HepG2 (cell line): ENCODE data around the gene ATAD2B. TPM values are rescaled to one million over a fixed set of nuclear protein-coding genes. Genes with fewer than 3 reads are reported as not detected.

ENCODE experiments used
- ARID5B ChIP-seq: IDR thresholded peaks from 2 replicates; pipeline ENCODE4 v1.4.0; 2020; ENCODE audit warnings: mild to moderate bottlenecking, missing genetic modification reagents
- DPF2 ChIP-seq: sonication (generic); formaldehyde crosslinking; IDR thresholded peaks from 2 replicates; pipeline ENCODE4 v1.4.0; 2020; ENCODE audit warnings: mild to moderate bottlenecking, low read depth, missing genetic modification reagents, borderline replicate concordance
- ISL2 ChIP-seq: sonication (generic); formaldehyde crosslinking; IDR thresholded peaks from 2 replicates; pipeline ENCODE4 v1.5.0; 2020; ENCODE audit warnings: missing genetic modification reagents
- KAT8 ChIP-seq: IDR thresholded peaks from 2 replicates; pipeline ENCODE4 v1.6.1; 2016; ENCODE audit warnings: missing genetic modification reagents, missing compliant biosample characterization
- KLF6 ChIP-seq: IDR thresholded peaks from 2 replicates; pipeline ENCODE4 v1.8.0; 2016; ENCODE audit warnings: missing biosample characterization, missing genetic modification reagents
- MLXIP ChIP-seq: sonication (generic); formaldehyde crosslinking; IDR thresholded peaks from 2 replicates; pipeline ENCODE4 v1.9.0; 2021; ENCODE audit warnings: missing genetic modification reagents, borderline replicate concordance
- NAIF1 ChIP-seq: sonication (generic); formaldehyde crosslinking; IDR thresholded peaks from 2 replicates; pipeline ENCODE4 v1.5.0; 2020; ENCODE audit warnings: mild to moderate bottlenecking, missing genetic modification reagents, borderline replicate concordance
- ONECUT2 ChIP-seq: sonication (generic); formaldehyde crosslinking; IDR thresholded peaks from 2 replicates; pipeline ENCODE4 v1.4.0; 2020; ENCODE audit warnings: missing genetic modification reagents
- POGZ ChIP-seq: sonication (generic); formaldehyde crosslinking; IDR thresholded peaks from 2 replicates; pipeline ENCODE4 v1.4.0; 2020; ENCODE audit warnings: mild to moderate bottlenecking, missing genetic modification reagents
- RBAK ChIP-seq: sonication (generic); formaldehyde crosslinking; IDR thresholded peaks from 2 replicates; pipeline ENCODE4 v1.5.1; 2020; ENCODE audit warnings: mild to moderate bottlenecking, missing genetic modification reagents
- REST ChIP-seq, 2 experiments: IDR thresholded peaks; 2 replicates each; pipeline ENCODE4 v1.6.1; 2011 to 2012; ENCODE audit warnings: low read length in 2 of 2, borderline replicate concordance in 1 of 2, low read depth in 1 of 2, mild to moderate bottlenecking in 1 of 2, moderate library complexity in 1 of 2
- SIN3A ChIP-seq: IDR thresholded peaks from 2 replicates; pipeline ENCODE4 v1.6.1; 2011; ENCODE audit warnings: low read depth, mild to moderate bottlenecking, control low read depth, low read length, borderline replicate concordance
- SMAD3 ChIP-seq: sonication (generic); formaldehyde crosslinking; IDR thresholded peaks from 2 replicates; pipeline ENCODE4 v1.4.0; 2020; ENCODE audit warnings: missing genetic modification reagents
- SOX5 ChIP-seq: IDR thresholded peaks from 2 replicates; pipeline ENCODE4 v1.6.1; 2016; ENCODE audit warnings: borderline replicate concordance
- SP5 ChIP-seq: IDR thresholded peaks from 2 replicates; pipeline ENCODE4 v1.6.1; 2016; ENCODE audit warnings: low read depth, borderline replicate concordance
- TAF15 ChIP-seq: fragments of 200-400 bp; formaldehyde crosslinking; IDR thresholded peaks from one replicate; pipeline ENCODE4 v1.6.1; 2018; ENCODE audit warnings: mild to moderate bottlenecking, low read depth, low read length; ENCODE audit not compliant: poor library complexity, severe bottlenecking
- ZBTB7A ChIP-seq: sonication (generic); formaldehyde crosslinking; IDR thresholded peaks from 2 replicates; pipeline ENCODE4 v1.8.0; 2022; ENCODE audit warnings: mild to moderate bottlenecking, missing genetic modification reagents
- ZNF512 ChIP-seq: sonication (generic); formaldehyde crosslinking; IDR thresholded peaks from 2 replicates; pipeline ENCODE4 v1.4.0; 2020; ENCODE audit warnings: mild to moderate bottlenecking, missing genetic modification reagents
- ZNF556 ChIP-seq: sonication (generic); formaldehyde crosslinking; IDR thresholded peaks from 2 replicates; pipeline ENCODE4 v1.4.0; 2020; ENCODE audit warnings: mild to moderate bottlenecking, missing genetic modification reagents, borderline replicate concordance
- polyA plus RNA-seq, 8 experiments: library from polyadenylated mRNA; depleted of rRNA in 3 of 8; stranded (reverse) in 7 of 8; unstranded in 1 of 8; fragments of >200 nt; fragmentation: Illumina TruSeq in 4 of 8; extraction: Trizol in 4 of 8; gene quantifications; 2 replicates each; pipeline versions ENCODE4 v1.2.1 to v1.2.3, GENCODE V29; 2011 to 2016; ENCODE audit warnings: low read depth in 4 of 8, missing spikeins in 1 of 8, mixed read lengths in 1 of 8; ENCODE audit not compliant: insufficient read depth in 1 of 8
- total RNA-seq, 5 experiments: library from RNA; depleted of rRNA; stranded (reverse); fragments of >200 nt; fragmentation: Illumina TruSeq; extraction: Trizol; gene quantifications; 2 replicates each; pipeline ENCODE4 v1.2.3, GENCODE V29; 2016; ENCODE audit warnings: low read depth in 1 of 5

The ATAD2B gene
- total and polyA plus RNA-seq, 2 of the 13 experiments (the other 11 are each of a cell fraction or from before 2014, with no cell fraction given), result 5.3 to 22.2 TPM

- TF ChIP-seq POGZ (peak; percentile 13; the same call in 1 of the 2 replicates), SOX5 (CRISPR knock-in tag) (no peak; the same call in 1 of the 2 replicates), KAT8 (CRISPR knock-in tag) (no peak), ZNF556 (CRISPR knock-in tag) (no peak), ARID5B (CRISPR knock-in tag) (peak; percentile 54; the same call in 1 of the 2 replicates), MLXIP (CRISPR knock-in tag) (no peak), ONECUT2 (CRISPR knock-in tag) (no peak), NAIF1 (no peak), DPF2 (CRISPR knock-in tag) (no peak), TAF15 (no peak), KLF6 (CRISPR knock-in tag) (no peak), ZBTB7A (CRISPR knock-in tag) (no peak), REST (IDR thresholded peaks at IDR 0.05; ENCODE audit: borderline replicate concordance in 1 of 2, low read depth in 1 of 2, low read length in 2 of 2) (no peak), RBAK (CRISPR knock-in tag) (no peak), ISL2 (CRISPR knock-in tag) (no peak), ZNF512 (CRISPR knock-in tag) (no peak), SP5 (CRISPR knock-in tag) (peak; percentile 90), SIN3A (no peak), SMAD3 (CRISPR knock-in tag) (0 out of 2 replicates have a peak, but pooled peaks have one; percentile 24)
These were observed 17.6 kb upstream of the ATAD2B start (continued) for GRCh38 chr2:23944527-23944926.
